Measurements from ENCODE around the gene NSUN4.

DNA sequence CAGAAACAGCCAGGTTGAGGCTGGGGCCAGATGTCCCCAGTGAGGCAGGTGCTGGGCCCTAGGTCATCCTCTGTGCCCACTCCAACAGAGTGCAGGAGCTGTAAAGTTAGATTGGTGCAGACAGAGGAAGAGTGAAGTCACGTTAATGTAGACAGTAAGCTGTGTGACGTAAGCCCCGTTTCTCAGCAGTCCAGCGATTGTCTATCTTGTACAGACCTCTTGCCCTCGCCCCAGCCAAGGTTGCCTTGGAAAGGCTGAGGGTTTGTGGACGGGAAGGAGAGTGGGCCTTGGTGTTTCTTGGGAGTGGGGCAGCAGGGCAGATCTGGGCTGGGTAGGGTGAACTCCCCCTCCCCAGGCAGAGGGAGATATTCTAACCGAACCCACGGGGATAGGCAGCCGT, 67.0 kb downstream of the NSUN4 start:
- TF ChIP-seq SIN3A (IDR thresholded peaks at IDR 0.05; ENCODE audit: borderline replicate concordance, insufficient read depth, low read length) = no peak
- TF ChIP-seq POLR2AphosphoS5 (IDR thresholded peaks at IDR 0.05; ENCODE audit: low read depth, low read length) = no peak
- no peak for TF ChIP-seq TAF1 (IDR thresholded peaks at IDR 0.05; ENCODE audit: borderline replicate concordance, insufficient read depth, low read length)
- TF ChIP-seq, protein P1, sequence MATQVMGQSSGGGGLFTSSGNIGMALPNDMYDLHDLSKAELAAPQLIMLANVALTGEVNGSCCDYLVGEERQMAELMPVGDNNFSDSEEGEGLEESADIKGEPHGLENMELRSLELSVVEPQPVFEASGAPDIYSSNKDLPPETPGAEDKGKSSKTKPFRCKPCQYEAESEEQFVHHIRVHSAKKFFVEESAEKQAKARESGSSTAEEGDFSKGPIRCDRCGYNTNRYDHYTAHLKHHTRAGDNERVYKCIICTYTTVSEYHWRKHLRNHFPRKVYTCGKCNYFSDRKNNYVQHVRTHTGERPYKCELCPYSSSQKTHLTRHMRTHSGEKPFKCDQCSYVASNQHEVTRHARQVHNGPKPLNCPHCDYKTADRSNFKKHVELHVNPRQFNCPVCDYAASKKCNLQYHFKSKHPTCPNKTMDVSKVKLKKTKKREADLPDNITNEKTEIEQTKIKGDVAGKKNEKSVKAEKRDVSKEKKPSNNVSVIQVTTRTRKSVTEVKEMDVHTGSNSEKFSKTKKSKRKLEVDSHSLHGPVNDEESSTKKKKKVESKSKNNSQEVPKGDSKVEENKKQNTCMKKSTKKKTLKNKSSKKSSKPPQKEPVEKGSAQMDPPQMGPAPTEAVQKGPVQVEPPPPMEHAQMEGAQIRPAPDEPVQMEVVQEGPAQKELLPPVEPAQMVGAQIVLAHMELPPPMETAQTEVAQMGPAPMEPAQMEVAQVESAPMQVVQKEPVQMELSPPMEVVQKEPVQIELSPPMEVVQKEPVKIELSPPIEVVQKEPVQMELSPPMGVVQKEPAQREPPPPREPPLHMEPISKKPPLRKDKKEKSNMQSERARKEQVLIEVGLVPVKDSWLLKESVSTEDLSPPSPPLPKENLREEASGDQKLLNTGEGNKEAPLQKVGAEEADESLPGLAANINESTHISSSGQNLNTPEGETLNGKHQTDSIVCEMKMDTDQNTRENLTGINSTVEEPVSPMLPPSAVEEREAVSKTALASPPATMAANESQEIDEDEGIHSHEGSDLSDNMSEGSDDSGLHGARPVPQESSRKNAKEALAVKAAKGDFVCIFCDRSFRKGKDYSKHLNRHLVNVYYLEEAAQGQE (IDR thresholded peaks at IDR 0.05; ENCODE audit: insufficient read depth in 1 of 2, low read depth in 2 of 2, low read length in 2 of 2) = no peak
- no peak for TF ChIP-seq FOXP2 (optimal IDR thresholded peaks at IDR 0.05; ENCODE audit: borderline replicate concordance, extremely low read depth, extremely low read length, insufficient read depth)
